Measurements from ENCODE around the gene SCARB1. TPM values are rescaled to one million over a fixed set of nuclear protein-coding genes. Genes with fewer than 3 reads are reported as not detected.
A peak's percentile ranks its signal among the peaks of the same experiment; 100 is the strongest.
"Not testable (repeated sequence)": the region's sequence is repeated elsewhere in the genome, so short reads cannot be mapped to it uniquely, and the experiment has no call there.

The SCARB1 gene
- total RNA-seq, 1 donor from 2014 or later, result 11.1 TPM

DNA sequence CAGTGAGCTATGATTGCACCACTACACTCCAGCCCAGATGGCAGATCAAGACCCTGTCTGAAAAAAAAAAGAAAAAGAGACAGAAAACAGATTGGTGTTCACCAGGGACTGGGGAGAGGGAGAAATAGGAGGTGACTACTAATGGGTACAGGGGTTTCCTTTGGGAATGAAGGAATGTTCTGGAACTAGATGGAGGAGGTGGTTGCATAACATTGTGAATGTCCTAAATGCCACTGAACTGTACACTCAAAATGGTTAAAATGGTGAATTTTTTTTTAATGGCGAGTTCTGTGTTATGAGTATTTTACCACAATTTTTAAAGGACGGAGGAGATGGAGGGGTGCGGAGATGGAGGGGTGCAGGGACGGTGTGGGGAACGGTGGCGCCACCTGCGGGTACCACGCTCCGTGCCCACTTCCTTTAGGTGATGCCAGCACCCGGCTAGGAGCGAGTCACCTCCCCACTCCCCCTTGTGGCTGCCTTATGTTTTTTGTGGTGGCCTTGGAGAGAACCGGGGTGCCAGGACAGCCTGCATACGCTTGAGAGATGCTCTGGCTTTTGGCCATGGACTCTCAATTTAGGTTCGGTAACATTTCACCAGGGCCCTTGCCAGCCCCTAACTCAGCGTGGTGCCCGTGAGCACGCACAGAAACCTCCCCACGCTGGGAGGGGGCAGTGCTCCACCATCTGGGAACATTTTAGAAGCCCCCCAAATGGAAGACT is 34.7 kb upstream of the SCARB1 start:
- Histone ChIP-seq H3K27ac (replicated peaks) (no peak overlapping the region), H3K9me3 (replicated peaks) (no peaks in the 10 kb centered on the region), H3K4me3 (no peak overlapping the region), H3K4me1 (peaks cover 13% of the 10 kb centered on the region), H3K27me3 (ENCODE audit: low read depth) (no peaks in the 10 kb centered on the region), H3K36me3 (no peaks in the 10 kb centered on the region)
- intact Hi-C loops (cut with micrococcal nuclease), result no loop called here
- DNase-seq, result no peak
- TF ChIP-seq, protein P1, sequence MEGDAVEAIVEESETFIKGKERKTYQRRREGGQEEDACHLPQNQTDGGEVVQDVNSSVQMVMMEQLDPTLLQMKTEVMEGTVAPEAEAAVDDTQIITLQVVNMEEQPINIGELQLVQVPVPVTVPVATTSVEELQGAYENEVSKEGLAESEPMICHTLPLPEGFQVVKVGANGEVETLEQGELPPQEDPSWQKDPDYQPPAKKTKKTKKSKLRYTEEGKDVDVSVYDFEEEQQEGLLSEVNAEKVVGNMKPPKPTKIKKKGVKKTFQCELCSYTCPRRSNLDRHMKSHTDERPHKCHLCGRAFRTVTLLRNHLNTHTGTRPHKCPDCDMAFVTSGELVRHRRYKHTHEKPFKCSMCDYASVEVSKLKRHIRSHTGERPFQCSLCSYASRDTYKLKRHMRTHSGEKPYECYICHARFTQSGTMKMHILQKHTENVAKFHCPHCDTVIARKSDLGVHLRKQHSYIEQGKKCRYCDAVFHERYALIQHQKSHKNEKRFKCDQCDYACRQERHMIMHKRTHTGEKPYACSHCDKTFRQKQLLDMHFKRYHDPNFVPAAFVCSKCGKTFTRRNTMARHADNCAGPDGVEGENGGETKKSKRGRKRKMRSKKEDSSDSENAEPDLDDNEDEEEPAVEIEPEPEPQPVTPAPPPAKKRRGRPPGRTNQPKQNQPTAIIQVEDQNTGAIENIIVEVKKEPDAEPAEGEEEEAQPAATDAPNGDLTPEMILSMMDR (IDR thresholded peaks at IDR 0.05; ENCODE audit: borderline replicate concordance), result peak; percentile 65

DNA sequence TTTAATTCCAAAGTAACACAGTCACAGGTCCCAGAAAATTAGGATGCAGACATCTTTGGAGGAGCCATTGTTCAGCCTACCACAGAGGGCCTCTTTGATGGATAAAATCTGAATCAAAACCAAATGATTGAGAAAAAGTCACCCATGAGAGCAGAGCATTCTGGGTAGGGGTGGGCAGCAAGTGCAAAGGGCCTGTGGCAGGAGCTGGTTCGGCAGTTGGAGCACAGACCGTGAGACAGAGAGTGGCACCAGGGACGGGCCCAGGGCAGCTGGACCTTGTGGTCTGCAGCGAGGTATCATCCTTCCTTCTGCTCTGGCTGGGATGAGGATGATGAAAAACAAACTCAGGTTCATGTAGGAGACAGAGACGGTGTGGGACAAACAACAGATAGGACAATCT is 32.8 kb upstream of the SCARB1 start:
- Histone ChIP-seq H3K9me3 (replicated peaks) (no peaks in the 10 kb centered on the region), H3K27ac (replicated peaks) (no peak overlapping the region), H3K4me3 (no peak overlapping the region), H3K27me3 (ENCODE audit: low read depth) (no peaks in the 10 kb centered on the region), H3K36me3 (no peaks in the 10 kb centered on the region), H3K4me1 (peaks cover 13% of the 10 kb centered on the region)
- intact Hi-C loops (cut with micrococcal nuclease), result no loop called here
- TF ChIP-seq, protein P1 (IDR thresholded peaks at IDR 0.05; ENCODE audit: borderline replicate concordance), result no peak
- DNase-seq, result no peak

DNA sequence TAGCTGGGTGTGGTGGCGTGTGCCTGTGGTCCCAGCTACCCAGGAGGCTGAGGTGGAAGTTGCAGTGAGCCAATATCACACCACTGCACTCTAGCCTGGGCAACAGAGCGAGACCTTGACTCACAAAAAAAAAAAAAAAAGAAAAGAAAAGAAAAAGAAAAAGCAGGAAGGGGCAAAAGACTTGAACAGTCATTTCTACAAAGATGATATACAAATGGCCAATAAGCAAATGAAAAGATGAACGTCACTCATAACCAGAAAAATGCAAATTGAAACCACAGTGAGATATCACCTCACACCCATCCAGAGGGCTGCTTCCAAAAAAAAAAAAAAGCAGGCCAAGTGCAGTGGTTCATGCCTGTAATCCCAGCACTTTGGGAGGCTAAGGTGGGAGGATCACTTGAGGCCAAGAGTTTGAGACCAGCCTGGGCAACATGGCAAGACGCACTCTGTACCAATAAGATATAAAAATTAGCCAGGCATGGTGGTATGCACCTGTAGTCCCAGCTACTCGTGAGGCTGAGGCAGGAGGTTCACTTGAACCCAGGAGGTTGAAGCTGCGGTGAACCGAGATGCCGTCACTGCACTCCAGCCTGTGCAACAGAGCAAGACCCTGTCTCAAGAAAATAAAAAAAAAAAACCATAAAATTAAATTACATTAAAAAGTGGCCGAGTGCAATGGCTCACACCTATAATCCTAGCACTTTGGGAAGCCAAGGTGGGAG is 30.3 kb upstream of the SCARB1 start:
- no peaks in the 10 kb centered on the region for H3K9me3 ChIP-seq (replicated peaks)
- H3K36me3 ChIP-seq, result no peaks in the 10 kb centered on the region
- H3K4me1 ChIP-seq, result peaks cover 10% of the 10 kb centered on the region
- TF ChIP-seq, protein P1 (IDR thresholded peaks at IDR 0.05; ENCODE audit: borderline replicate concordance), result no peak
- H3K4me3 ChIP-seq, result no peak overlapping the region
- H3K27me3 ChIP-seq (ENCODE audit: low read depth), result no peaks in the 10 kb centered on the region
- no peak for DNase-seq
- no peak overlapping the region for H3K27ac ChIP-seq (replicated peaks)
- intact Hi-C loops (cut with micrococcal nuclease), result no loop called here

DNA sequence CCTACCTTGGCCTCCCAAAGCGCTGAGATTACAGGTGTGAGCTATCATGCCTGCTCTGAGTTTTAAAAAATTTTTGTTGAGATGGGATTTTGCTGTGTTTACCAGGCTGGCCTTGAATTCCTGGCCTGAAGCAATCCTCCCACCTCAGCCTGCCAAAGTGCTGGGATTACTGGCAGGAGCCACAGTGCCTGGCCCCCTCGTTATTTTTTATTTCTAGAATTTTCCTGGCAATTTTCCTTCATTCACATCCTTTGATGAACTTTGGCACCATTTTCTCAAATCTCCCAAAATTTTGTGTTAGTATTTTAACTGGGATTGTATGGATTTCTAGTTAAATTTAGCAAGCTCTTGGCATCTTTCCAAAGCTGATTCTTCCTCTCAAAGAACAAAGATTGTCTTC is 24.6 kb upstream of the SCARB1 start:
- H3K27ac ChIP-seq (replicated peaks), result no peak overlapping the region
- peaks cover 8% of the 10 kb centered on the region for H3K4me1 ChIP-seq
- intact Hi-C loops (cut with micrococcal nuclease), result no loop called here
- no peak overlapping the region for H3K4me3 ChIP-seq
- TF ChIP-seq, protein P1 (IDR thresholded peaks at IDR 0.05; ENCODE audit: borderline replicate concordance), result no peak
- no peaks in the 10 kb centered on the region for H3K27me3 ChIP-seq (ENCODE audit: low read depth)
- H3K9me3 ChIP-seq (replicated peaks), result no peaks in the 10 kb centered on the region
- DNase-seq, result no peak
- H3K36me3 ChIP-seq, result no peaks in the 10 kb centered on the region

DNA sequence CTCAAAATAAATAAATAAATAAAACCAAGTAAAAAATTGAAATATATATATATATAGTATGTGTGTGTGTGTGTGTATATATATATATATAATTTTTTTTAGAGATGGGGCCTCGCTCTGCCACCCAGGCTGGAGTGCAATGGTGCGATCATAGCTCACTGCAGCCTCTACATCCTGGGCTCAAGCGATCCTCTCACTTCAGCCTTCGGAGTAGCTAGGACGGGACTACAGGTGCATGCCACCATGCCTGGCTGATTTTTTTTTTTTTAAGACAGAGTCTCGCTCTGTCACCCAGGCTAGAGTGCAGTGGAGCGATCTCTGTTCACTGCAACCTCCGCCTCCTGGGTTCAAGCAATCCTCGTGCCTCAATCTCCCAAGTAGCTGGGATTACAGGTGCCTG is 24.1 kb upstream of the SCARB1 start:
- H3K27ac ChIP-seq (replicated peaks); intact Hi-C loops (cut with micrococcal nuclease): not testable (repeated sequence)

More for the DNA sequence above, 24.1 kb upstream of the SCARB1 start:
- H3K4me3 ChIP-seq; H3K36me3 ChIP-seq; H3K4me1 ChIP-seq; H3K9me3 ChIP-seq (replicated peaks); H3K27me3 ChIP-seq (ENCODE audit: low read depth); DNase-seq: not testable (repeated sequence)
